HK-2 (cell line): ENCODE measurements around the gene U2SURP.

ENCODE experiments used
- DNase-seq: peaks from one replicate; pipeline ENCODE4 v3.0.0-alpha.2; 2018; ENCODE audit not compliant: unreplicated experiment

The U2SURP gene

GRCh38 chr3:143101792-143102381, 100.5 kb downstream of the U2SURP start:
- DNase-seq, result no peak

GRCh38 chr3:143103652-143104051, 102.3 kb downstream of the U2SURP start:
- no peak for DNase-seq

GRCh38 chr3:143105170-143105569, 103.8 kb downstream of the U2SURP start:
- DNase-seq, result no peak

GRCh38 chr3:143109861-143110260, 108.5 kb downstream of the U2SURP start:
- DNase-seq, result no peak
